Effector memory CD4-positive, alpha-beta T cell (primary cell): Measurements from ENCODE around the gene MYO19.
"Not testable (repeated sequence)": the region's sequence is repeated elsewhere in the genome, so short reads cannot be mapped to it uniquely, and the experiment has no call there.

Source experiments
- DNase-seq, 3 donors: peaks; one replicate each; pipeline ENCODE4 v3.0.0-alpha.2; 2020
- H3K27ac ChIP-seq: 2 replicates; pipeline ENCODE4 v1.7.0; 2013; ENCODE audit warnings: mild to moderate bottlenecking, low read length, moderate library complexity; ENCODE audit not compliant: insufficient read depth, poor library complexity, severe bottlenecking
- H3K27me3 ChIP-seq: replicated peaks from 2 replicates; pipeline ENCODE4 v1.7.0; 2013; ENCODE audit warnings: mild to moderate bottlenecking, low read length; ENCODE audit not compliant: insufficient read depth, control insufficient read depth, poor library complexity, severe bottlenecking
- H3K36me3 ChIP-seq: 2 replicates; pipeline ENCODE4 v1.7.0; 2013; ENCODE audit warnings: mild to moderate bottlenecking, low read length, moderate library complexity; ENCODE audit not compliant: control insufficient read depth, insufficient read depth
- H3K4me1 ChIP-seq: 2 replicates; pipeline ENCODE4 v1.7.0; 2013; ENCODE audit warnings: low read length, mild to moderate bottlenecking; ENCODE audit not compliant: control insufficient read depth, insufficient read depth, poor library complexity, severe bottlenecking
- H3K4me3 ChIP-seq: 2 replicates; pipeline ENCODE4 v1.7.0; 2013; ENCODE audit warnings: low read length, low read depth, mild to moderate bottlenecking; ENCODE audit not compliant: insufficient read depth, poor library complexity, severe bottlenecking
- H3K9me3 ChIP-seq: 2 replicates; pipeline ENCODE4 v1.7.0; 2013; ENCODE audit warnings: mild to moderate bottlenecking, low read length, moderate library complexity; ENCODE audit not compliant: control insufficient read depth

MYO19 gene

GRCh38 chr17:36512641-36513040 is 22.0 kb downstream of the MYO19 start:
- H3K9me3 ChIP-seq: no peaks in the 10 kb centered on the region
- no peak overlapping the region for H3K4me3 ChIP-seq
- H3K36me3 ChIP-seq: peaks cover 14% of the 10 kb centered on the region
- H3K27me3 ChIP-seq: no peaks in the 10 kb centered on the region
- H3K4me1 ChIP-seq: no peaks in the 10 kb centered on the region
- no peak overlapping the region for H3K27ac ChIP-seq
- DNase-seq: no peak

- H3K36me3 ChIP-seq: peaks cover 21% of the 10 kb centered on the region
- no peaks in the 10 kb centered on the region for H3K9me3 ChIP-seq
- H3K4me3 ChIP-seq: no peak overlapping the region
- H3K27me3 ChIP-seq: no peaks in the 10 kb centered on the region
- no peak overlapping the region for H3K27ac ChIP-seq
- no peak for DNase-seq
- H3K4me1 ChIP-seq: no peaks in the 10 kb centered on the region
Observed at GRCh38 chr17:36511216-36511615, 23.5 kb downstream of the MYO19 start.

- no peak overlapping the region for H3K27ac ChIP-seq
- no peaks in the 10 kb centered on the region for H3K4me1 ChIP-seq
- H3K9me3 ChIP-seq: no peaks in the 10 kb centered on the region
- H3K27me3 ChIP-seq: no peaks in the 10 kb centered on the region
- H3K36me3 ChIP-seq: peaks cover 21% of the 10 kb centered on the region
- no peak for DNase-seq
- H3K4me3 ChIP-seq: no peak overlapping the region
Observed at GRCh38 chr17:36510636-36511035, 24.0 kb downstream of the MYO19 start.

GRCh38 chr17:36509272-36509985 is 25.2 kb downstream of the MYO19 start:
- H3K36me3 ChIP-seq: peaks cover 15% of the 10 kb centered on the region
- no peaks in the 10 kb centered on the region for H3K9me3 ChIP-seq
- H3K27ac ChIP-seq: no peak overlapping the region
- H3K4me3 ChIP-seq: no peak overlapping the region
- no peaks in the 10 kb centered on the region for H3K27me3 ChIP-seq
- no peaks in the 10 kb centered on the region for H3K4me1 ChIP-seq
- no peak for DNase-seq

- not testable (repeated sequence) for H3K9me3 ChIP-seq, DNase-seq, H3K4me3 ChIP-seq, H3K27ac ChIP-seq, H3K27me3 ChIP-seq, H3K4me1 ChIP-seq
- H3K36me3 ChIP-seq: peaks cover 18% of the 10 kb centered on the region
Observed at GRCh38 chr17:36508439-36508838, 26.2 kb downstream of the MYO19 start.

GRCh38 chr17:36507266-36507665 is 27.4 kb downstream of the MYO19 start:
- no peak for DNase-seq
- no peak overlapping the region for H3K27ac ChIP-seq
- peaks cover 18% of the 10 kb centered on the region for H3K36me3 ChIP-seq
- no peaks in the 10 kb centered on the region for H3K27me3 ChIP-seq
- H3K9me3 ChIP-seq: no peaks in the 10 kb centered on the region
- no peaks in the 10 kb centered on the region for H3K4me1 ChIP-seq
- H3K4me3 ChIP-seq: no peak overlapping the region

- DNase-seq: no peak
Observed at GRCh38 chr17:36506831-36507230, 27.8 kb downstream of the MYO19 start.

GRCh38 chr17:36506249-36506826 is 28.3 kb downstream of the MYO19 start:
- no peaks in the 10 kb centered on the region for H3K4me1 ChIP-seq
- no peak for DNase-seq
- H3K27ac ChIP-seq: no peak overlapping the region
- H3K27me3 ChIP-seq: no peaks in the 10 kb centered on the region
- H3K9me3 ChIP-seq: no peaks in the 10 kb centered on the region
- H3K4me3 ChIP-seq: no peak overlapping the region
- peaks cover 18% of the 10 kb centered on the region for H3K36me3 ChIP-seq

More at GRCh38 chr17:36506831-36507230, 27.8 kb downstream of the MYO19 start:
- H3K4me1 ChIP-seq: no peaks in the 10 kb centered on the region
- no peak overlapping the region for H3K4me3 ChIP-seq
- H3K9me3 ChIP-seq: no peaks in the 10 kb centered on the region
- H3K27ac ChIP-seq: no peak overlapping the region
- H3K36me3 ChIP-seq: peaks cover 18% of the 10 kb centered on the region
- no peaks in the 10 kb centered on the region for H3K27me3 ChIP-seq

- H3K36me3 ChIP-seq: peaks cover 13% of the 10 kb centered on the region
- DNase-seq: no peak
- H3K4me3 ChIP-seq: no peak overlapping the region
Observed at GRCh38 chr17:36505171-36505570, 29.5 kb downstream of the MYO19 start.

GRCh38 chr17:36504156-36504545 is 30.5 kb downstream of the MYO19 start:
- no peak overlapping the region for H3K4me3 ChIP-seq

More at GRCh38 chr17:36505171-36505570, 29.5 kb downstream of the MYO19 start:
- no peaks in the 10 kb centered on the region for H3K4me1 ChIP-seq
- H3K9me3 ChIP-seq: no peaks in the 10 kb centered on the region
- no peak overlapping the region for H3K27ac ChIP-seq
- no peaks in the 10 kb centered on the region for H3K27me3 ChIP-seq

More at GRCh38 chr17:36504156-36504545, 30.5 kb downstream of the MYO19 start:
- no peak for DNase-seq
- no peaks in the 10 kb centered on the region for H3K4me1 ChIP-seq
- no peaks in the 10 kb centered on the region for H3K9me3 ChIP-seq
- peaks cover 9% of the 10 kb centered on the region for H3K36me3 ChIP-seq
- no peak overlapping the region for H3K27ac ChIP-seq
- H3K27me3 ChIP-seq: no peaks in the 10 kb centered on the region
